RWPE1 (cell line): ENCODE measurements around the gene RXFP1.

Experiments used
- CTCF ChIA-PET: fragments of 350-600 bp; sonication (Branson Sonifier 250); formaldehyde crosslinking; extraction: SDS; loops from one replicate; lab custom pipeline; 2021; lab: Yijun Ruan, JAX
- POLR2A ChIA-PET: fragments of 400-600 bp; formaldehyde crosslinking; extraction: SDS; loops from one replicate; lab custom pipeline; 2020; ENCODE audit warnings: antibody characterized with exemption; ENCODE audit not compliant: low non-redundant PET; lab: Yijun Ruan, JAX
- DNase-seq: peaks from one replicate; pipeline ENCODE4 v3.0.0; 2012; ENCODE audit warnings: low spot score
- H3K27ac ChIP-seq: fragments of 450-650 bp; 2 replicates; pipeline ENCODE4 v1.5.1; 2017
- CTCF ChIP-seq: fragments of 450-650 bp; conservative IDR thresholded peaks from 2 replicates; pipeline ENCODE4 v1.5.1; 2017; ENCODE audit warnings: low read depth, mild to moderate bottlenecking

Gene RXFP1

GRCh38 chr4:158521484-158522088 is at the start of gene RXFP1:
TSS of gene RXFP1 (plus strand) at chr4:158521882. CDS start at chr4:158521977, 95 bp downstream.
- no peak within 1 kb of the TSS for H3K27ac ChIP-seq
- TF ChIP-seq CTCF, result no peak
- no peak for DNase-seq
- ChIA-PET CTCF (no interaction called here), POLR2A (no interaction called here)

GRCh38 chr4:158481811-158482210 is 39.9 kb upstream of the RXFP1 start:
- TF ChIP-seq CTCF, result no peak
- no peak overlapping the region for H3K27ac ChIP-seq
- POLR2A ChIA-PET, result no interaction called here
- CTCF ChIA-PET, result no interaction called here
- no peak for DNase-seq

- CTCF ChIA-PET, result no interaction called here
- POLR2A ChIA-PET, result no interaction called here
- DNase-seq, result no peak
- no peak overlapping the region for H3K27ac ChIP-seq
- no peak for TF ChIP-seq CTCF
Measured at GRCh38 chr4:158484173-158484885, 37.4 kb upstream of the RXFP1 start.

- H3K27ac ChIP-seq, result no peak overlapping the region
- ChIA-PET CTCF (interaction anchor here (0.7 kb wide), 1 partner anchor 105 kb away, joined by 3 read pairs; no protein-coding TSS in a partner anchor), POLR2A (no interaction called here)
- no peak for DNase-seq
- no peak for TF ChIP-seq CTCF
Measured at GRCh38 chr4:158490629-158491028, 31.1 kb upstream of the RXFP1 start.

GRCh38 chr4:158492391-158492790 is 29.3 kb upstream of the RXFP1 start:
- TF ChIP-seq CTCF, result no peak
- no peak overlapping the region for H3K27ac ChIP-seq
- ChIA-PET POLR2A (no interaction called here), CTCF (no interaction called here)
- no peak for DNase-seq

- POLR2A ChIA-PET, result no interaction called here
- peak; percentile 3 for DNase-seq
- H3K27ac ChIP-seq, result no peak overlapping the region
- 0 out of 2 replicates have a peak, but pooled peaks have one; percentile 9 for TF ChIP-seq CTCF
- CTCF ChIA-PET, result interaction anchor here (0.8 kb wide), 1 partner anchor 173 kb away, joined by 3 read pairs; no protein-coding TSS in a partner anchor
Measured at GRCh38 chr4:158496030-158496741, 25.5 kb upstream of the RXFP1 start.
